Tongue (tissue), 2 donors: ENCODE results near the gene ITPR2. TPM values are rescaled to one million over a fixed set of nuclear protein-coding genes. Genes with fewer than 3 reads are reported as not detected.
"Not testable (repeated sequence)": the region's sequence is repeated elsewhere in the genome, so short reads cannot be mapped to it uniquely, and the experiment has no call there.

Experiments used
- DNase-seq: peaks from one replicate; pipeline ENCODE4 v3.0.0-alpha.2; 2015
- total RNA-seq: library from RNA; depleted of rRNA; stranded (reverse); fragments of >200 nt; gene quantifications from one replicate; pipeline ENCODE4 v1.2.3, GENCODE V29; 2014

The ITPR2 gene
- 31.4 TPM for total RNA-seq

DNA sequence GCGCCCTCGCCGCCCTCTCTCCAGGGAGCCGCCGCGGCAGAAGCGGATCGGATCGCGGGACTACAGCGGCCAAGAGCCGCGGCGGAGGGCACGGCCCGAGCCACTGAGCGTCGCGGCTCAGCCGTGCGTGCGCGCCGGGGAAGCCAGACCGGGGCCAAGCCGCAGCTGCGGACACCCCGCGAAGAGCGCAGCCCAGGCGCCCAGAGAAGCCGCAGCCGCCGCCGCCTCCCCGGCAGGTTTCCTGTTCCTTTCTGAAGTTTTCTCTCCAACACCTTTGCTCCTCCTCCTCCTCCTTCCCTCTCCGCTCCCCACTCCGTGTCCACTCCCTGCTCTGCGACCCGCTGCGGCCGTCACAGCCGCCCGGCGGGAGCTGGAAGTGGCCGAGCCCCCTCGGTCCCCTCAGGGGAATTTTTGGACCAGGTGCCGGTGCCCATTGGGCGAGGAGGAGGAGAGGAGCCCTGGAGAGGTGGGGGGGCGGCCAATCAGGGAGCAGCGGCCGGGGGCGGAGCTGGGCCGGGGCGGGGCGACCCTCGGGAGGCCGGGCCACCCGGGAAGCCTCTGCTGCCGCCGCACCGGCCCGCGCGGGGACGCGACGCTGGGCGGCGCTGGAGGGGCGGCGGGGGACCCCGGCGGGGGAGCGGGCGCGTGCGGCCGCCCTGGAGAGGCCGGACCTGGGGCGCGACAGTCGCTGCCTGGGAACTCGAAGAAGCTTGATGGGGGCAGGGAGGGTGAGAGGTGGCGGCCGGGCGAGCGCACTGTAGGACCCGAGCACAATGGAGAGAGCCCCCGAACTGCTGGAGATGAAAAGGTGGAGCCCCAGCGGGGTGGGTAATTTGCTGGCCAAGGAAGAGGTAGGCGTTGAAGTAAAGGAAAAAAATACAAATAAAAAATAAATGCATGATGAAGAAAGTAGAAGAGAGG lies at the start of gene ITPR2:
TSS of gene ITPR2 (minus strand) at position 373 of the 921 bp plus-strand sequence. CDS start 413 bp downstream, outside the sequence.
- peak; percentile 96 for DNase-seq

- no peak for DNase-seq
Measured at GRCh38 chr12:26880625-26881024, 47.6 kb upstream of the ITPR2 start.

DNA sequence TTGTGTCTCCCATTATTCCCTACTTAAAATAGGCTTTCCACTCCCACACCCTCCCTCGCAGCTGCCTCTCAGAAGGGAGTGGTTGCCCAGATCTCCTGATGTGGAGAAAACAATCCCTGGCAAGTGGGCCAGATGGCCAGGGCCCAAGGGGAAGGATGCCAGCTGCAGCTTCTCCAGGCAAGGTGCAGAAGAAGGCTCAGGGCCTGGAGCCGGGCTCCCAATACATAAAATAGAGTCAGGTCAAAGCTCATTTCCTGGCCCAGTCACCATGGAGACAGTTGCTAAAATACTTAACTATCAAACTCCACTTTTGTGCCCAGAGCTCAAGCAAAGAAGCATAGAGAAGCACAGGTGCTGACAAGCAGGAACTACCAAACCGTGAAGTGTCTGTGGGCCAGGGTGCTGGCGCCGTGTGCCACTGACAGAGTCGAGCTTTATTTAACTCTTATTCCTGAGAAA lies 45.7 kb upstream of the ITPR2 start:
- DNase-seq: peak; percentile 88

DNA sequence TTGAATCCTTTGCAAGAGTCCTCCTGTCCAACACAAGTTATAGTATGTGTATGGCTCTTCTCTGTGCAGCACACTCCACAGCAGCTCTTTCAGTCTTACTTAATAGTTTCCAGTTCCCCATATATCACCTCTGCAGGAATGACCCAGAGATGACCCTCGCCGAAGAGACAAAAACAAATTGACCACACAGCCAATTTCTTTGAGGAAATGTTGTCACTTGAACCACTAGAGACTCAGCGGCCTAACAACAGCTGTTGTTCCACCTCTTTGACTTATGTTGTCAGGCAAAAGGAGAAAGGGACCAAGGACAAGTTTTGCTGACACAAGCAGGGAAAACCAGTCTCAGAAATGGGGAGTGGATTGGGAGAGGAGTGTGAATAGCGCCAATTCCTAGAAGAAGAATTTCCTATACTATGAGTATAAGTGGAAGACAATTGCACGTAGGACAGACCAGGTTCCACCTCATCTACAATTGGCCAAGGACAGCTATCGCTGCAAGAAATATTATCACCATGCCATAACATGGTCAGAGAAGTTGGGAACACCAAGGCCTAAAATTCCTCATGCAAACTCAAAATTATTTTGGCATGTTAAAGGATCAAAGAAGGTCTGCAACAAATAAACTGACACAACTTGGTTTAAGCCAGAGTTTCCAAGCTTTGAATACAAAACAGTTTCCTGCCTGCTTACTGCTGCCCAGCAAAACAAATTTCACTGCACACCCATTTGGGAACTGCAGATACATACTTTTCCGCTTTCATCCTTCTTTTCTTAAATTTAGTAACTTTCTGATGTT lies 41.7 kb upstream of the ITPR2 start:
- DNase-seq: peak; percentile 19

DNA sequence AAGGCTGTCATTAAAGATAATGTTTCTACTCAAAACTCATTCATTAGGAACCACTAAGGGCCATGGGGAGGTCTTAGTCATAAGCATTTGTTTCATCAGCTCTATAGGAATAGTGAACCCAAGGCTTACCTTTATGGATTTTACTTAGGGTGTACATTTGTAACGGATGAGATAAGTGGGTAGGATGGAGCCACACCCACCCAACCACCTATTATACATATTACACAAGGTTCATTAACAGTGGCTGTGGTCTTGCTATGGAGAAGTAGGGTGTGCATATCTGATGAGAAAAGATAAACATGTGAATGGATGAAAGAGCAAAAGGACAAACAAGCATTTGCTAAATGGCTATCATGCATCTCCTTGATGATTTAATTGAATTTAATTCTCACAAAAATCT lies 39.6 kb upstream of the ITPR2 start:
- DNase-seq: no peak

DNA sequence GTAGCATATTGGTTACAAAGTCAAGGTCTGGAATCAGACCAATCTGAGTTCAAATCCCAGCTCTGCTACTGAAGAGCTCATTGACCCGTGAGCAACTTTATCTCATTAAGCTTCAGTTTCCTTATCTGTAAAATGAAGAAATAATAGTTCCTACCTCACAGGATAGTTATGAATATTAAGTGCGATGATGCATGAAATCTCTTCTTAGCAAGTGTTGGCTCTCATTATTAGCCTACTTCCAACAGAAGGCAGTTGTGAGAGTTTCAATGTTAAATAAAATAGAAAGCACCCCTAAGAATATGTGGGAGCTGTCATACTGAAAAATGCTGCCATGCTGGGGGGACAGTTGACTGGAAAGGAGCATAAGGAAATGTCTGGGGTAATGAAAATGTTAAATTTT lies 39.0 kb upstream of the ITPR2 start:
- DNase-seq: no peak

DNA sequence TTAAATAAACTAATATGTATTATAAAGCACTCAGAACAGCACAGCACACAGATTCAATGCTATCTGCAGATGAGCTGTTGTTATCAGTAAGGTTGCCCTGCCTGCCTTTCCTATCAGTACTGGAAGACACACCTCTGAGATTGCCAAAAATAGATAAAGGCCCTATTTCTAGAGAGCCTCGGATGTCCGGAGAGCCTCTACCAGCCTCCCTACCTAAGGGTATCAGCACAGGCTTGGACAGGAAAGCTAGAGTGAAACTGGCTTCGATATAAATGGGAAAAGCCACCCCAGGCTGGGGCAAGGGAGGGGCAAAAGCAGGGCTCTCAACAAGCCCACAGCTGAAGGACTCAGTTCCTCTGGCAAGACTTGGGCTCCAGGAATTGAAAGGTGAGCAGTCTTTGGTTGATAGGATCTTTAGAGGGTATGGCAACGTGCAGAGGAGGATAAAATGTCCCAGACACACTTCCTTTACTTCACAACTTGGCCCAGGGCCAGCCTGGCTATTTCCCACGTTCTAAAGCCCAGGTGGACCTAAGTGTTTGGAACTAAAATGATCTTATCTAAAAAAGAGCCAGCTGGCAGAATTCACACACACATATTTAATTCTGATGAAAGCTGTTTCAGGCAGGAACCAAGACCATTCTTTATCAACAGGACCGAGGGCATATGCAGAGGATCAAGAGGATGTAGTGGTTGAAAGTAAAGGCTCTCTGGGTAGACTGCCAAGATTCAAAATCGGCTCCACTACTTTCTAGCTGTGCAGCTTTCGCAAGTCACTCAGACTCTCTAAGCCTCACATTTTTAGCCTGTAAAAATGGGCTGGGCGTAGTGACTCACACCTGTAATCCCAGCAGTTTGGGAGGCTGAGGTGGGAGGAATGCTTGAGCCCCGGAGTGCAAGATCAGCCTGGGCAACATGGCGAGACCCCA lies 37.8 kb upstream of the ITPR2 start:
- DNase-seq: peak; percentile 74

DNA sequence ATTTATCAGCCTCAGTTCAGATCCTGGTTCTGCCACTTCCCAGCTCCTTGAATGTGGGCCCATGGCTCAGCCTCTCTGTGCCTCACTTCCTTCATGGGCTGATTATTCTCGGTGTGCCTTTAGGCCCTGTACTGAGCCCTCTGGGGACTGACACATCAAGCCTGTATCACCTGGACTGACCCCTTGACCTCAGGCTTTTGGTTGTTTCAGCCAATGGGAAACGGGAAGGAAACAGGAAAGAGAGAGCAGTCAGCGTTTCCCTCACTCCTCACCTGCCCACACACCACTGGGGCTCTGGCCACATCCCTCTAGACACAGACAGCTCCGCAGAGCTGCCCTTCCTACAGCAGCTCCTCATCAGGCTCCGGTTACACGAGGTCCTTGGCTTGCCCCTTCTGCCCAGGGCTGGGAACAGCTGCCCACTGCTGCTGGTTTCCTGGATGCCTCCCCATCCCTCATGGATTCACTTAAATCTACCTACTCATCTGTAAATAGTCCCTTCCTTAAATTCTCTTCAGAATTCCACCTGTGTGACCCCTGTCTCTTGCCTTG lies 37.0 kb upstream of the ITPR2 start:
- peak; percentile 53 for DNase-seq

- DNase-seq: no peak
Measured at GRCh38 chr12:26869104-26869494, 36.1 kb upstream of the ITPR2 start.

DNA sequence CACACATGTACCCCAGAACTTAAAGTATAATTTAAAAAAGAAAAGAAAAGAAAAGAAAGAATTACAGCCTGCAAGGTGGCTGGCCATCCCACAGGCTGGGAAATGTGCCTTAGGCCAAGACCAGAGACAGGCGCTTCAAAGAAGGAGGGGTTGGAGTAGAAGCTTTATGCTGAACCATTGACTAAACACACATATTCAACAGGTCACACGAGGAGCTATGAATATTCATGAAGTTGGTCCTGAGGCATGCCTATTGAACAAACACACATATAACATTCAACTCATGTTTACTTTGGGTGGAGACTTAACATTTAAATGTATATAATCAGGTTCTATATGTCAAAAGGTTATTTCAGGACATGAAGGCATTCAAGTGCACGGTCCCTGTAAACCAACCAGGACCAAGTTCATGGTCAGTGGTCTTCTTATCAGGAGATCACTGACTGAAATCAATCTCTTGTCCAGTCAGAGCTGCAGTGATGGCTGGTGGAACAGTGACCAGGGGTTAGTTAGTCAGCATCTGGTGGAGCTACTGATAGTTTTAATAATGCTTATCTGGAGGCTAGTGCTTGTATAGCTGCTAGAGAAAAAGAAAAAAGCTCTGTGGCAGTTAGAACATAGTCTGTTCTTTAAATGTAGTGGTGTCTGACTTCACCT lies 35.6 kb upstream of the ITPR2 start:
- no peak for DNase-seq

GRCh38 chr12:26867080-26867479 lies 34.1 kb upstream of the ITPR2 start:
- DNase-seq: no peak

- no peak for DNase-seq
Measured at GRCh38 chr12:26863515-26863914, 30.5 kb upstream of the ITPR2 start.

DNA sequence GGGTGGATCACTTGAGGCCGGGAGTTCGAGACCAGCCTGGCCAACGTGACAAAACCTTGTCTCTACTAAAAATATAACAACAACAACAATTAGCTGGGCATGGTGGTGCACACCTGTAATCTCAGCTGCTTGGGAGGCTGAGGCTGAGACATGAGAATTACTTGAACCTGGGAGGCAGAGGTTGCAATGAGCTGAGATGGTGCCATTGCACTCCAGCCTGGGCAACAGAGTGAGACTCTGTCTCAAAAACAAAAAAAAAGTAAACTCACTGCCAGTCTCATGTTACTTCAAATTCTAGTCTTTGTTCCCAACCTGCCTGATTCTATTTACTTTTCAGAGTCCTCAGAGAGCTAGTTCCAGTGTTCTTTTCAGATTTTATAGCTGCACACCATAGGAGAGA lies 29.8 kb upstream of the ITPR2 start:
- DNase-seq: not testable (repeated sequence)

DNA sequence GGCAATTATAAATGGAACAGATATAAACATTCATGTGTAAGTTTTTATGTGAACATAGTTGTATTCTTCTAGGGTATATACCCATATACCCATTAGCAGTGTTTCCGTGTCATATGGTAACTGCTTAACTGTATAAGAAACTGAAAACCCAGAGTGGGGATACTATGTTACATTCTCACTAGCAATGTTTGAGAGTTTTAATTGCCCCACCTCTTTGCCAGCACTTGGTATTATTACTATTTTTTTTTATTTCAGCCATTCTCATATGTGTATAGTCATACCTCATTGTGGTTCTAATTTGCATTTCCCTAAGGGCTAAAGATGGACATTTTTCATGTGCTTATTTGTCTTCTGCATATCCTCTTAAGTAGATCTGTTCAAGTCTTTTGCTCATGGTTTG lies 28.7 kb upstream of the ITPR2 start:
- DNase-seq: no peak

GRCh38 chr12:26857465-26858176 lies 24.6 kb upstream of the ITPR2 start:
- no peak for DNase-seq

DNA sequence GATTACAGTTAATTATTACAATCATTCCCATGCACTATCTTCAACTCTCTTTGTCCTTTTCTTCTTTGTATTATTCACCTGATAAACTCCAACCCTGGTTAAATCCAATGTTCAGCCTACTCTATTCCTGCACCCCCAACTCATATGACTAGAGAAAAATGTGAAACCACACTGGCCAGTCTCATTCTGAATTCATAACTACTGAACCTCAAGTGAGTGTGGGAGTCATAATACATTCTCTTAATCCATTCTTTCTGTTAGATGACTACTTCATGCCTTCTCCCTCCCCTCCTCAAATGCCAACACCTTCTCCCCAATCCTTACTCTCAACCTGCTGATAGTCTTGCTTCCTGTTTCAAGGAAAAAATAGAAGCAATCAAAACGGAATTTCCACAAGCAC lies 22.3 kb upstream of the ITPR2 start:
- DNase-seq: no peak

DNA sequence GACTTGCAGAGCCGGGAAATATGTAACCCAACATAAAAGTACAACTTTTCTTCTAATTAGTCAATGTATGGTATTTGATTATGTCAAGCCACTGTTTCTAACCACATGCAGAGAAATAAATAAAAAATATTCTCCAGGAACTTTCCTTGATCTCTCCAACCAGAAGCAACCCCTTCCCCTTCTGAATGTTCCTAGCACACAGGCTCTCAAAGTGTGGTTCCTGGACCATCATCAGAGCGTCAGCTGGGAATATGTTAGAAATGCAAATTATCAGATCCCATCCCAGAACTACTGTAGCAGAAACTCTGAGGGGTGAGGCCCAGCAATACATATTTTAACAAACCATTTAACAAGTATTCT lies 21.0 kb upstream of the ITPR2 start:
- no peak for DNase-seq

DNA sequence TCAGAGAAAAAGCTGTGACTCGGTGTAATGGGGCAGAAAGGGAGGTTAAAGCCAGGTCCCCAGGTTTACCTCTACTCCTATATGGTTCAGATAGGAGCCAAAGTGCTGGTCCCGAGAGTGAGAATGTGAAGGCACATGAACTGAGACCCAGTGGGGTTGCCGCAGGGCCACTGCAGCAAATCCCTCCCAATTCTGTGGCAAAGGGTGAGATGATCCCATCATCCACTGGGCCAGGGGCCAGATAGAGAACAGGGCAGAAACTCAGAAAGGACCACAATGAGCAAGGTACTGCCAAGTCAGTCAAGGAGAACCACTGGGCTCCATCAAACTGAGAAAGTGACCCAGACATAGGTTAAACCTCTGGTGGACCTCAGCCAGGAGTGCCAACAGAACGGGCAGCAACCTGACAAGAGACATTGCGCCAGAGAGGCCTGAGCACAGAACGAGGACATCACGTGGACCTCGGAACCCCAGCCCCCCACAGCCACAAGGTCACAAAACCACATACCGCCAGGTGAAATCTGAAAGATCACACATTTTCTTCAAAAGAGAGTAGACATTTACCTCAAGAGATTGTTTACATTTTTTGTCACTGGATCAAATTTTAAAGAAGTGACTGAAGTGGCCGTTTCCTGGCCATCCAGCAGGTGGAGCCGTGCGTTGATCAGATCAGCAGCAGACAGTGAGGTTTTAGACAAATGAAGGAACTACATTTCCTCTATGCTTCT lies 20.5 kb upstream of the ITPR2 start:
- peak; percentile 79 for DNase-seq

GRCh38 chr12:26851031-26851809 lies 18.2 kb upstream of the ITPR2 start:
- DNase-seq: no peak
